GM20431 (cell line): ENCODE data around the gene DSG2.

Experiments
- in situ Hi-C: fragments of 300-500 bp; cut with MseI, MboI; formaldehyde crosslinking; loops from one replicate; pipeline ENCODE4 v1.15.0; 2020; ENCODE audit warnings: low sequenced_read_pairs; ENCODE audit not compliant: unreplicated experiment

DSG2 gene

DNA sequence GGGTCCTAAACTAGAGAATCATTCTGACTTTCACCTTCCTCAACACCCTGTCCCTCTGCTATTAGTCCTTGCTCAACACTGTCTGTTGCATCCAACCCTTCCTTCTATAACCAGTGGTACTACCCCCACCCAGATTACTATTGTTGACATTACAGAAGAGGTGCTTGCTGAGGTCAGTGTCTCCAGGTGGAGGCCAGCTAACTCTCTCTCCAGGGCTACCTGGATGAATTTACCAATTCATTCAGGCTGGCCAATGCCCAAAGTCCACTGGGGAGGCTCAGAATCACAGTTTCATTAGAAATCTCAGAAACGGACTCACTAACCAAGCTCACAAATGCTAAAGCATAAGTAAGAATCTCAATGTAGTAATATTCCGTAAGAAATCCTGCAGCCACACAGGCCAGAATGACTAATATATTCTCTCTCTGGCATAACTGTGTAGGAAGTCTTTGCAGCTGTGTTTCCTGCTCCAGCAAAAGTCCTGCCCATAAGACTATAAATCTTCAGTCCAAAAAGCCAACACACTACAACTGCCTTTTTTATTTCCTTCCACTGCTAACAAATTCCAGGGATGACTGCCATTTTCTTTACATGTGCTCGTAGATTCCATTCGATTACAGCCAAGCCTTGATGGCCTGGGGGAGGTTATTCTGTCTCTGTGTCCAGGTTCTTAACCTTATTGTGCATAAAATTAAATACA is 83.7 kb downstream of the DSG2 start:
- in situ Hi-C loops, result no loop called here

DNA sequence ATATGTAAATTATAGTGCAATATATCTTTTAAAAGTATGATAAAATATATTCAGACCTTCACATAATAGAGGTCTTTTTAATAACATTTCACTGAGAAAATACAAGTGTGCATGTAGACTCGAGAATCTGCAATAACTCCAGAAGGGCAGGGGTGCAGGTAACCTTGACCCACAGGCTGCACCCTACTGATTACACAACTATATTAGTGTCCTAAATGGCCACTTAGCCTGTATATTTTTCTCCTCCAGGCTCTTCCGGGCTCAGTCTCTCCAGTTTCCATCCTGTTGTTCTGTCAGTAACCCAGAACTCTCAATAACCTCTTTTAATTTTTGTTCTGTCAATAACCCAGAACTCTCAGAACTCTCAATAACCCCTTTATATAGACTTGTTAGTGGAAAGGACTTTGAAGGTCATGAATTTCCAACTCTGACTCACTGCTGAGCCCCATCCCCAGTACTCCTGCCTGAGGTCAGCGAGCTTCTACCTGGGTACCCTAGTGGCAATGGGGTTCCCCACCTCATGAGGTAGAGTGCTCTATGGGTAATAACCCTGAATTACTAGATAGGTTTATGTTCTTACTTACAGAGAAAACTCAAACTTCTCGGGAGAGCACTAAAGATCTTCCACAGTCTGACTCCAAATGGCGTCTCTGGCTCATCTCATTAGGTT is 85.3 kb downstream of the DSG2 start:
- in situ Hi-C loops, result no loop called here

DNA sequence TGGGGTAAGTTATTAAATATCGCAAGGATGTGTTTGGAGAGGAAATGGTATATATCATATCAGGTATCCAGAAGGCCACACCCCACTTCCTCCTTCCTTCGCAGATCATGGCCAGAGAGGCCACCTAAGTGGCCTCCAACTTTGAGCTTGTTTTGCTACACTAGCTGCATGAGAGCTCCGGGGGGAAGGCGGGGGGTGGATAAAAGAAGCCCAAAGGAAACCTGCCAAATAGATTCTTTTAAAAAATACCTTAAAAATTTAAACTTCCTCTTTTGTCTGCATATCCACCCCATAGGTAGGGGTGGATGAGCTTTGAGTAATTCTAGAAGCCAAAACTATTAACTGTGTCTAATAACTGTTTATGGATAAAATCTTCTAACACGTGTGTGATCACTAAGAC is 88.0 kb downstream of the DSG2 start:
- in situ Hi-C loops, result no loop called here

DNA sequence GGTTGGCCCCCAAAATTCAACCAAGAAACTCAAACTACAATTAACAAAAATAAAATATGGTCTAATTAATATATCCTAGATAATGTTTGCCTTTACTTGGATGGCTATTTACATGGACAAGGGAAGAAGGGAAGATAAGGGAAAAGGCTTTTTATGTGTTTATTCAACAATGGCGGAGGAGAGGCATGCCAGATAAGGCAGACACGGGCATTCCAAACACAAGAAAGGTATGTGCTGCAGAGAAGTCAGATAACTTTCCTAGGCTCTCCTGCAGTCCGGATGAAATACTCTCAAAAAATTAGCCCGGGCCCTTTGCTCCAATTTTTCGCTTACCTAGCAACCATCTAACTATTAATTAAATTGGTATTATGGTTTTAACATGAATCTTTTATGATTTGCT is 88.6 kb downstream of the DSG2 start:
- in situ Hi-C loops, result no loop called here

DNA sequence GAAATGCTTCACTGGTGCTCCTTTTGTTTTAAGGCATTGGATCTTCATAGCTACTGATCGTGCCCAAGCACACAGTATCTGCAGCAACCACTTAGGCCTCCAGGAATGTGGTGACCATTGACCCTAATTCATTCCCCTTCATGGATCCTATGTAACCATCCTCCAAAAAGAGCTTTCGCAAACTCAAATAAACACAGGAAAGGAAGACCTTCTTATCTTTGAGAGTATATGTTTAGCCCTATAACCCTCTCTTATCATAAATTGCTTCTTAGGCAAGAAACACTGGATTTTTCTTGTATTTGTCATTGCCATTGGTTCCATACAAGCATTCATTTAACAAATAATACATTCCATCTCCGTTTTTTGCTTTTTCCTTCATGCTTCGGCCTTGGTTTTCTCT is 89.6 kb downstream of the DSG2 start:
- in situ Hi-C loops, result no loop called here

DNA sequence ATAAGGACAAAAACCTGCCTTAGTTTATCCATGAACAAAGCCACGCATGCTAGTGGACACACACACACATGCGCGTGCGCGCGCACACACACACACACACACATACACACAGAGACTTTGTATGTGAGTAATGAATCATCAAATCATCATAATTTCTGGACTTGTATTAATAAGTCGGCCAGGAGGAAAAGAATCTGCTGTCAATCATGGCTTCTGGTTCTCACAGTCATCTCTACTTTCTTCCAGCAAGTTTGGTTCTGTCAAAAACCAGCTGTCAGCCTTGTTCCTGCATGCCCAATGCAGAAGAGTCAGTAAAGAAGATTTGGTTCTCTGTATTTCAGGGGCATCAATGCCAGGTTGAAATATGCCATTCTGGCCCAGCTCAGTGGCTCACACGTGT is 92.6 kb downstream of the DSG2 start:
- in situ Hi-C loops, result no loop called here

DNA sequence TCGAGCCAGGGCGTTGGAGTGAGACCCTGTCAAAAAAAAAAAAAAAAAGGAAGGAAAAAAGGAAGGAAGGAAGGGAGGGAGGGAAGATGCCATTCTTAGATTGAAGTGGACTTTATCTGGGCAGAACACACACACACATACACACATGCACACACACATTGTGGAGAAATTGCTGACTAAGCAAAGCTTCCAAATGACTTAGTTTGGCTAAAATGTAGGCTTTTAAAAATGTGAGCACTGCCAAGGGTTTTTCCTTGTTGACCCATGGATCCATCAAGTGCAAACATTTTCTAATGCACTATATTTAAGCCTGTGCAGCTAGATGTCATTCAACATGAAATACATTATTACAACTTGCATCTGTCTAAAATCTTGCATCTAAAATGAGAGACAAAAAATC is 93.1 kb downstream of the DSG2 start:
- in situ Hi-C loops, result no loop called here

DNA sequence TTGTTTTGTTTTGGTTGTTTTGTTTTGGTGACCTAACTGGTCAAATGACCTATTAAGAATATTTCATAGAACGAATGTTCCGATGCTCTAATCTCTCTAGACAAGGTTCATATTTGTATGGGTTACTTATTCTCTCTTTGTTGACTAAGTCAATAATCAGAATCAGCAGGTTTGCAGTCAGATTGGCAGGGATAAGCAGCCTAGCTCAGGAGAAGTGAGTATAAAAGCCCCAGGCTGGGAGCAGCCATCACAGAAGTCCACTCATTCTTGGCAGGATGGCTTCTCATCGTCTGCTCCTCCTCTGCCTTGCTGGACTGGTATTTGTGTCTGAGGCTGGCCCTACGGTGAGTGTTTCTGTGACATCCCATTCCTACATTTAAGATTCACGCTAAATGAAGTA is 93.7 kb downstream of the DSG2 start, which contains the start of gene TTR:
Gene TTR (plus strand): TSS at position 250 of the 400 bp plus-strand sequence. CDS start 26 bp downstream, at position 276.
- in situ Hi-C loops, result no loop called here

DNA sequence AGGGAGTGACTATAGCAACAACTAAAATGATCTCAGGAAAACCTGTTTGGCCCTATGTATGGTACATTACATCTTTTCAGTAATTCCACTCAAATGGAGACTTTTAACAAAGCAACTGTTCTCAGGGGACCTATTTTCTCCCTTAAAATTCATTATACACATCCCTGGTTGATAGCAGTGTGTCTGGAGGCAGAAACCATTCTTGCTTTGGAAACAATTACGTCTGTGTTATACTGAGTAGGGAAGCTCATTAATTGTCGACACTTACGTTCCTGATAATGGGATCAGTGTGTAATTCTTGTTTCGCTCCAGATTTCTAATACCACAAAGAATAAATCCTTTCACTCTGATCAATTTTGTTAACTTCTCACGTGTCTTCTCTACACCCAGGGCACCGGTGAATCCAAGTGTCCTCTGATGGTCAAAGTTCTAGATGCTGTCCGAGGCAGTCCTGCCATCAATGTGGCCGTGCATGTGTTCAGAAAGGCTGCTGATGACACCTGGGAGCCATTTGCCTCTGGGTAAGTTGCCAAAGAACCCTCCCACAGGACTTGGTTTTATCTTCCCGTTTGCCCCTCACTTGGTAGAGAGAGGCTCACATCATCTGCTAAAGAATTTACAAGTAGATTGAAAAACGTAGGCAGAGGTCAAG is 94.7 kb downstream of the DSG2 start:
- in situ Hi-C loops, result no loop called here

DNA sequence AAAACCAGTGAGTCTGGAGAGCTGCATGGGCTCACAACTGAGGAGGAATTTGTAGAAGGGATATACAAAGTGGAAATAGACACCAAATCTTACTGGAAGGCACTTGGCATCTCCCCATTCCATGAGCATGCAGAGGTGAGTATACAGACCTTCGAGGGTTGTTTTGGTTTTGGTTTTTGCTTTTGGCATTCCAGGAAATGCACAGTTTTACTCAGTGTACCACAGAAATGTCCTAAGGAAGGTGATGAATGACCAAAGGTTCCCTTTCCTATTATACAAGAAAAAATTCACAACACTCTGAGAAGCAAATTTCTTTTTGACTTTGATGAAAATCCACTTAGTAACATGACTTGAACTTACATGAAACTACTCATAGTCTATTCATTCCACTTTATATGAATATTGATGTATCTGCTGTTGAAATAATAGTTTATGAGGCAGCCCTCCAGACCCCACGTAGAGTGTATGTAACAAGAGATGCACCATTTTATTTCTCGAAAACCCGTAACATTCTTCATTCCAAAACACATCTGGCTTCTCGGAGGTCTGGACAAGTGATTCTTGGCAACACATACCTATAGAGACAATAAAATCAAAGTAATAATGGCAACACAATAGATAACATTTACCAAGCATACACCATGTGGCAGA is 97.3 kb downstream of the DSG2 start:
- in situ Hi-C loops, result no loop called here

DNA sequence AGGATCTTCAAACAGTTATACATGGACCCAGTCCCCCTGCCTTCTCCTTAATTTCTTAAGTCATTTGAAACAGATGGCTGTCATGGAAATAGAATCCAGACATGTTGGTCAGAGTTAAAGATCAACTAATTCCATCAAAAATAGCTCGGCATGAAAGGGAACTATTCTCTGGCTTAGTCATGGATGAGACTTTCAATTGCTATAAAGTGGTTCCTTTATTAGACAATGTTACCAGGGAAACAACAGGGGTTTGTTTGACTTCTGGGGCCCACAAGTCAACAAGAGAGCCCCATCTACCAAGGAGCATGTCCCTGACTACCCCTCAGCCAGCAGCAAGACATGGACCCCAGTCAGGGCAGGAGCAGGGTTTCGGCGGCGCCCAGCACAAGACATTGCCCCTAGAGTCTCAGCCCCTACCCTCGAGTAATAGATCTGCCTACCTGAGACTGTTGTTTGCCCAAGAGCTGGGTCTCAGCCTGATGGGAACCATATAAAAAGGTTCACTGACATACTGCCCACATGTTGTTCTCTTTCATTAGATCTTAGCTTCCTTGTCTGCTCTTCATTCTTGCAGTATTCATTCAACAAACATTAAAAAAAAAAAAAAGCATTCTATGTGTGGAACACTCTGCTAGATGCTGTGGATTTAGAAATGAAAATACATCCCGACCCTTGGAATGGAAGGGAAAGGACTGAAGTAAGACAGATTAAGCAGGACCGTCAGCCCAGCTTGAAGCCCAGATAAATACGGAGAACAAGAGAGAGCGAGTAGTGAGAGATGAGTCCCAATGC is 98.3 kb downstream of the DSG2 start:
- in situ Hi-C loops, result no loop called here

DNA sequence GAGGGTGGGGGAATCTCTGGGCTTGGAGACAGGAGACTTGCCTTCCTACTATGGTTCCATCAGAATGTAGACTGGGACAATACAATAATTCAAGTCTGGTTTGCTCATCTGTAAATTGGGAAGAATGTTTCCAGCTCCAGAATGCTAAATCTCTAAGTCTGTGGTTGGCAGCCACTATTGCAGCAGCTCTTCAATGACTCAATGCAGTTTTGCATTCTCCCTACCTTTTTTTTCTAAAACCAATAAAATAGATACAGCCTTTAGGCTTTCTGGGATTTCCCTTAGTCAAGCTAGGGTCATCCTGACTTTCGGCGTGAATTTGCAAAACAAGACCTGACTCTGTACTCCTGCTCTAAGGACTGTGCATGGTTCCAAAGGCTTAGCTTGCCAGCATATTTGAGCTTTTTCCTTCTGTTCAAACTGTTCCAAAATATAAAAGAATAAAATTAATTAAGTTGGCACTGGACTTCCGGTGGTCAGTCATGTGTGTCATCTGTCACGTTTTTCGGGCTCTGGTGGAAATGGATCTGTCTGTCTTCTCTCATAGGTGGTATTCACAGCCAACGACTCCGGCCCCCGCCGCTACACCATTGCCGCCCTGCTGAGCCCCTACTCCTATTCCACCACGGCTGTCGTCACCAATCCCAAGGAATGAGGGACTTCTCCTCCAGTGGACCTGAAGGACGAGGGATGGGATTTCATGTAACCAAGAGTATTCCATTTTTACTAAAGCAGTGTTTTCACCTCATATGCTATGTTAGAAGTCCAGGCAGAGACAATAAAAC is 100.2 kb downstream of the DSG2 start:
- in situ Hi-C loops, result no loop called here
